RWPE1 (cell line): Measurements from ENCODE around the gene SDF2.
A peak's percentile ranks its signal among the peaks of the same experiment; 100 is the strongest.
"Not testable (repeated sequence)": the region's sequence is repeated elsewhere in the genome, so short reads cannot be mapped to it uniquely, and the experiment has no call there.

Source experiments
- CTCF ChIA-PET: fragments of 350-600 bp; sonication (Branson Sonifier 250); formaldehyde crosslinking; extraction: SDS; loops from one replicate; lab custom pipeline; 2021; lab: Yijun Ruan, JAX
- POLR2A ChIA-PET: fragments of 400-600 bp; formaldehyde crosslinking; extraction: SDS; loops from one replicate; lab custom pipeline; 2020; ENCODE audit warnings: antibody characterized with exemption; ENCODE audit not compliant: low non-redundant PET; lab: Yijun Ruan, JAX
- DNase-seq: peaks from one replicate; pipeline ENCODE4 v3.0.0; 2012; ENCODE audit warnings: low spot score
- H3K27ac ChIP-seq: fragments of 450-650 bp; 2 replicates; pipeline ENCODE4 v1.5.1; 2017
- CTCF ChIP-seq: fragments of 450-650 bp; conservative IDR thresholded peaks from 2 replicates; pipeline ENCODE4 v1.5.1; 2017; ENCODE audit warnings: low read depth, mild to moderate bottlenecking

SDF2 gene

GRCh38 chr17:28669918-28670317, 8.2 kb upstream of the SDF2 start:
- ChIA-PET POLR2A (no interaction called here), CTCF (interaction anchor here (0.6 kb wide), 2 partner anchors 9 to 57 kb away, joined by 3 to 5 read pairs; no protein-coding TSS in a partner anchor)

GRCh38 chr17:28667870-28668269, 6.2 kb upstream of the SDF2 start:
- no peak for DNase-seq
- ChIA-PET CTCF (interaction anchor here (0.6 to 0.7 kb wide), 2 partner anchors 21 to 23 kb away, joined by 4 read pairs; no protein-coding TSS in a partner anchor), POLR2A (no interaction called here)
- no peak overlapping the region for H3K27ac ChIP-seq
- no peak for TF ChIP-seq CTCF

More at GRCh38 chr17:28669918-28670317, 8.2 kb upstream of the SDF2 start:
- TF ChIP-seq CTCF: no peak
- no peak overlapping the region for H3K27ac ChIP-seq
- DNase-seq: no peak

GRCh38 chr17:28665994-28666393, 4.3 kb upstream of the SDF2 start:
- no peak for TF ChIP-seq CTCF
- POLR2A ChIA-PET: no interaction called here
- DNase-seq: no peak
- CTCF ChIA-PET: interaction anchor here (0.6 kb wide), 1 partner anchor 15 kb away, joined by 3 read pairs; no protein-coding TSS in a partner anchor
- no peak overlapping the region for H3K27ac ChIP-seq

GRCh38 chr17:28663723-28664122, 2.0 kb upstream of the SDF2 start:
- no peak for TF ChIP-seq CTCF
- no peak for DNase-seq
- ChIA-PET CTCF (no interaction called here), POLR2A (no interaction called here)
- H3K27ac ChIP-seq: no peak overlapping the region

- TF ChIP-seq CTCF: no peak
- ChIA-PET POLR2A (interaction anchor here (0.8 to 1.7 kb wide), 2 partner anchors 13 to 18 kb away, joined by 3 to 5 read pairs; no protein-coding TSS in a partner anchor), CTCF (interaction anchor here (0.9 to 1.5 kb wide), 2 partner anchors 13 to 14 kb away, joined by 3 to 4 read pairs; no protein-coding TSS in a partner anchor)
- no peak for DNase-seq
- H3K27ac ChIP-seq: peak overlapping the region; percentile 90
Measured at GRCh38 chr17:28662527-28662829, 772 bp upstream of the SDF2 start.

- DNase-seq, CTCF ChIA-PET, H3K27ac ChIP-seq, POLR2A ChIA-PET: not testable (repeated sequence)
Measured at GRCh38 chr17:28659497-28659881, 2.2 kb downstream of the SDF2 start.

GRCh38 chr17:28658766-28659496, 2.8 kb downstream of the SDF2 start:
- DNase-seq, POLR2A ChIA-PET, H3K27ac ChIP-seq: not testable (repeated sequence)
- CTCF ChIA-PET: interaction anchor here (0.6 kb wide), 1 partner anchor 237 kb away, joined by 3 read pairs; no protein-coding TSS in a partner anchor

- CTCF ChIA-PET: interaction anchor here (0.6 kb wide), 1 partner anchor 238 kb away, joined by 3 read pairs; no protein-coding TSS in a partner anchor
- H3K27ac ChIP-seq, DNase-seq: not testable (repeated sequence)
- POLR2A ChIA-PET: interaction anchor here (1.1 kb wide), 1 partner anchor 13 kb away, joined by 5 read pairs; the partner anchor contains the start of gene BLTP2
Measured at GRCh38 chr17:28658342-28658741, 3.4 kb downstream of the SDF2 start.
